KMS-11 (cell line): ENCODE results near the gene CA11.
"Not testable (repeated sequence)": the region's sequence is repeated elsewhere in the genome, so short reads cannot be mapped to it uniquely, and the experiment has no call there.

Experiments
- H2AFZ ChIP-seq: fragments of 200-600 bp; sonication (generic); 2 replicates; pipeline ENCODE4 v1.6.1; 2016; ENCODE audit warnings: antibody characterized with exemption, mixed run types, low read depth
- H3K27ac ChIP-seq: fragments of 200-600 bp; sonication (generic); 2 replicates; pipeline ENCODE4 v1.6.1; 2016; ENCODE audit warnings: mild to moderate bottlenecking, mixed run types
- H3K27me3 ChIP-seq: fragments of 200-600 bp; sonication (generic); 2 replicates; pipeline ENCODE4 v1.6.1; 2017; ENCODE audit warnings: mild to moderate bottlenecking, low read depth, mixed run types, moderate library complexity; ENCODE audit not compliant: insufficient read depth
- H3K36me3 ChIP-seq: fragments of 200-600 bp; sonication (generic); 2 replicates; pipeline ENCODE4 v1.6.1; 2017; ENCODE audit warnings: mild to moderate bottlenecking, mixed run types; ENCODE audit not compliant: insufficient read depth
- H3K4me1 ChIP-seq: fragments of 200-600 bp; sonication (generic); 2 replicates; pipeline ENCODE4 v1.6.1; 2016; ENCODE audit warnings: mild to moderate bottlenecking, low read depth, mixed run types; ENCODE audit not compliant: poor library complexity, severe bottlenecking
- H3K4me2 ChIP-seq: fragments of 200-600 bp; sonication (generic); 2 replicates; pipeline ENCODE4 v1.7.0; 2016; ENCODE audit warnings: mild to moderate bottlenecking, mixed run types
- H3K4me3 ChIP-seq: fragments of 200-600 bp; sonication (generic); IDR thresholded peaks from 2 replicates; pipeline ENCODE4 v1.6.1; 2017; ENCODE audit warnings: low read depth, low read length, mixed read lengths; ENCODE audit not compliant: insufficient read depth
- H3K79me2 ChIP-seq: fragments of 200-600 bp; sonication (generic); 2 replicates; pipeline ENCODE4 v1.6.1; 2016; ENCODE audit warnings: low read depth, mixed run types; ENCODE audit not compliant: insufficient read depth
- H3K9ac ChIP-seq: fragments of 200-600 bp; sonication (generic); 2 replicates; pipeline ENCODE4 v1.6.1; 2016; ENCODE audit warnings: mild to moderate bottlenecking, mixed run types
- H4K20me1 ChIP-seq: fragments of 200-600 bp; sonication (generic); 2 replicates; pipeline ENCODE4 v1.6.1; 2016; ENCODE audit warnings: mild to moderate bottlenecking, mixed run types; ENCODE audit not compliant: insufficient read depth
- CTCF ChIP-seq: fragments of 200-600 bp; sonication (generic); conservative IDR thresholded peaks from 2 replicates; pipeline ENCODE4 v1.6.1; 2017; ENCODE audit warnings: low read depth, mild to moderate bottlenecking, antibody characterized with exemption, low read length, moderate library complexity, mixed read lengths

CA11 gene

GRCh38 chr19:48680436-48681126, 34.6 kb upstream of the CA11 start:
- Histone ChIP-seq H3K9ac (no peak overlapping the region), H2AFZ (no peak overlapping the region), H3K36me3 (no peaks in the 10 kb centered on the region), H3K27me3 (peaks cover 53% of the 10 kb centered on the region), H4K20me1 (no peaks in the 10 kb centered on the region), H3K4me1 (no peaks in the 10 kb centered on the region), H3K27ac (no peak overlapping the region), H3K4me2 (no peak overlapping the region), H3K4me3 (no peak overlapping the region), H3K79me2 (no peaks in the 10 kb centered on the region)
- TF ChIP-seq CTCF: no peak

GRCh38 chr19:48680006-48680405, 34.0 kb upstream of the CA11 start:
- not testable (repeated sequence) for H2AFZ ChIP-seq, H3K9ac ChIP-seq, H3K4me1 ChIP-seq, H3K36me3 ChIP-seq, H4K20me1 ChIP-seq, H3K27ac ChIP-seq, H3K4me3 ChIP-seq, H3K79me2 ChIP-seq, H3K4me2 ChIP-seq
- peaks cover 53% of the 10 kb centered on the region for H3K27me3 ChIP-seq

DNA sequence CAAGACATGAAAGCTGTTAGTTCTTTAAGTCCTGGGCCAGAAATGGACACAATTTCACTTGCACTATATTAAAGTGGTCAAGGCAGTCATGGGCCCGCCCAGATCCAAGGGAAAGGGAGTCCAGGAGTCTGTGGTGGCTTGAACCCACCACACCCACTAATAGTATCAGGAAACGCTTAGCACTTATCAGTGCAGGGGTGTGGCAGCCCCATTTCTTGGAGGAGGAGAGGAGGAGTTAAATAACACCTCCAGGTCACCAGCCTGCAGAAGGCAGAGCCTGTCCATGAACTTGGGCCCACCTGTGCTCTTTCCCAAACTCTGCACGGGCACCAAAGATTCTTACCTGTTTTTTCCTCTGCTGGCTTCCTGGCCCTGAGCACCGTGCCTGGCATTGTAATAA, 32.2 kb upstream of the CA11 start:
- Histone ChIP-seq H3K36me3 (no peaks in the 10 kb centered on the region), H3K27me3 (peaks cover 49% of the 10 kb centered on the region; the same call in 1 of the 2 replicates), H2AFZ (no peak overlapping the region), H4K20me1 (no peaks in the 10 kb centered on the region), H3K4me2 (no peak overlapping the region), H3K9ac (no peak overlapping the region), H3K4me1 (peaks cover 5% of the 10 kb centered on the region), H3K79me2 (no peaks in the 10 kb centered on the region), H3K4me3 (no peak overlapping the region), H3K27ac (no peak overlapping the region)
- no peak for TF ChIP-seq CTCF

- Histone ChIP-seq H3K4me1 (peaks cover 5% of the 10 kb centered on the region), H3K27me3 (peaks cover 40% of the 10 kb centered on the region; the same call in 1 of the 2 replicates), H3K79me2 (no peaks in the 10 kb centered on the region), H3K9ac (no peak overlapping the region), H3K27ac (no peak overlapping the region), H3K4me3 (no peak overlapping the region), H3K36me3 (no peaks in the 10 kb centered on the region), H4K20me1 (no peaks in the 10 kb centered on the region), H2AFZ (no peak overlapping the region), H3K4me2 (no peak overlapping the region)
- no peak for TF ChIP-seq CTCF
Observed at GRCh38 chr19:48676887-48677286, 30.9 kb upstream of the CA11 start.

DNA sequence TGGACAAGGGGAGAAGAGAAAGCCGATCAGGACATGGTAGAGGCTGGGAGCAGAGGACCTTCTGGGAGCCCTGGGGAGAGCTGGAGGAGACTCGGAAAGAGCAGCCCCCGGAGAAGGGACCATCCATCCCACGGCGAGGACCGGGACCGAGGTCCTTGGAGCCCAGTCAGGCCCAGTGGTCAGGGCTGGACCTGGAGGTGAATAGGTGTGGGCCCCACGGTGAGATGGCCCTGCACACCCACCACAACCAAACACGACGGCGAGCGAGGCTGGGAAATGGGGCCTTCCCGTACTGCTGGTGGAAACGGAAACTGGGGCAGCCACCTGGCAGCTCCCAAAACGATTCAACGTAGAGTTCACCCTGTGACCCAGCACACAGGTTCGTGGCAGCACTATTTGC, 30.5 kb upstream of the CA11 start:
- H3K4me3 ChIP-seq: no peak overlapping the region
- H3K79me2 ChIP-seq: no peaks in the 10 kb centered on the region
- no peak for TF ChIP-seq CTCF
- no peaks in the 10 kb centered on the region for H3K36me3 ChIP-seq
- peaks cover 36% of the 10 kb centered on the region; the same call in 1 of the 2 replicates for H3K27me3 ChIP-seq
- H3K9ac ChIP-seq: no peak overlapping the region
- no peak overlapping the region for H3K4me2 ChIP-seq
- H4K20me1 ChIP-seq: no peaks in the 10 kb centered on the region
- no peak overlapping the region for H3K27ac ChIP-seq
- peaks cover 5% of the 10 kb centered on the region for H3K4me1 ChIP-seq
- no peak overlapping the region for H2AFZ ChIP-seq
